ENCODE measurements around the gene RALGAPA2.

The RALGAPA2 gene

GRCh38 chr20:20683020-20683419, 29.4 kb downstream of the RALGAPA2 start:
- DNase-seq: no peak

- no peak for DNase-seq
These were observed 31.4 kb downstream of the RALGAPA2 start for GRCh38 chr20:20680991-20681508.

GRCh38 chr20:20679316-20679715, 33.1 kb downstream of the RALGAPA2 start:
- no peak for DNase-seq

GRCh38 chr20:20677186-20677585, 35.3 kb downstream of the RALGAPA2 start:
- DNase-seq: no peak

GRCh38 chr20:20668639-20669038, 43.8 kb downstream of the RALGAPA2 start:
- no peak for DNase-seq

GRCh38 chr20:20666359-20666758, 46.1 kb downstream of the RALGAPA2 start:
- no peak for DNase-seq

GRCh38 chr20:20665606-20666332, 46.7 kb downstream of the RALGAPA2 start:
- no peak for DNase-seq

- no peak for DNase-seq
These were observed 47.5 kb downstream of the RALGAPA2 start for GRCh38 chr20:20664795-20665589.

GRCh38 chr20:20663841-20664240, 48.6 kb downstream of the RALGAPA2 start:
- DNase-seq: no peak

- no peak for DNase-seq
These were observed 53.5 kb downstream of the RALGAPA2 start for GRCh38 chr20:20658871-20659431.

- DNase-seq: no peak
These were observed 54.3 kb downstream of the RALGAPA2 start for GRCh38 chr20:20658123-20658522.

GRCh38 chr20:20657092-20657491, 55.4 kb downstream of the RALGAPA2 start:
- DNase-seq: no peak

GRCh38 chr20:20655883-20656282, 56.6 kb downstream of the RALGAPA2 start:
- no peak for DNase-seq

GRCh38 chr20:20649945-20650344, 62.5 kb downstream of the RALGAPA2 start:
- DNase-seq: no peak

GRCh38 chr20:20643927-20644326, 68.5 kb downstream of the RALGAPA2 start:
- no peak for DNase-seq

GRCh38 chr20:20641783-20642182, 70.7 kb downstream of the RALGAPA2 start:
- no peak for DNase-seq

- no peak for DNase-seq
These were observed 73.6 kb downstream of the RALGAPA2 start for GRCh38 chr20:20638878-20639277.

GRCh38 chr20:20637998-20638725, 74.3 kb downstream of the RALGAPA2 start:
- DNase-seq: no peak

- no peak for DNase-seq
These were observed 77.4 kb downstream of the RALGAPA2 start for GRCh38 chr20:20635006-20635405.

GRCh38 chr20:20632644-20633043, 79.8 kb downstream of the RALGAPA2 start:
- DNase-seq: no peak

GRCh38 chr20:20630551-20630950, 81.9 kb downstream of the RALGAPA2 start:
- no peak for DNase-seq

GRCh38 chr20:20629556-20630188, 82.8 kb downstream of the RALGAPA2 start:
- no peak for DNase-seq

- DNase-seq: no peak
These were observed 84.1 kb downstream of the RALGAPA2 start for GRCh38 chr20:20628314-20628713.

All from activated CD8-positive, alpha-beta memory T cell treated with anti-CD3 and anti-CD28 coated beads, Interleukin-2, amount 50 U/mL, for 48 hours (primary cell).